WI38 (cell line): ENCODE data around the gene PLXNB1.

ENCODE experiments used
- H3K4me3 ChIP-seq: 2 replicates; pipeline ENCODE4 v1.5.1; 2011; ENCODE audit warnings: low read depth, mild to moderate bottlenecking, control low read depth, low read length
- CTCF ChIP-seq: IDR thresholded peaks from 2 replicates; pipeline ENCODE4 v1.5.1; 2012; ENCODE audit warnings: low read depth, mild to moderate bottlenecking, control low read depth, low read length

Gene PLXNB1

GRCh38 chr3:48370333-48370713, 59.6 kb downstream of the PLXNB1 start:
- TF ChIP-seq CTCF, result no peak
- H3K4me3 ChIP-seq, result no peak overlapping the region

- TF ChIP-seq CTCF, result no peak
- H3K4me3 ChIP-seq, result no peak overlapping the region
These were observed 60.1 kb downstream of the PLXNB1 start for GRCh38 chr3:48369693-48370332.

- no peak for TF ChIP-seq CTCF
- no peak overlapping the region for H3K4me3 ChIP-seq
These were observed 62.7 kb downstream of the PLXNB1 start for GRCh38 chr3:48367201-48367600.

- H3K4me3 ChIP-seq, result no peak overlapping the region
- TF ChIP-seq CTCF, result no peak
These were observed 65.0 kb downstream of the PLXNB1 start for GRCh38 chr3:48364840-48365239.

- H3K4me3 ChIP-seq, result no peak overlapping the region
- TF ChIP-seq CTCF, result no peak
These were observed 68.0 kb downstream of the PLXNB1 start for GRCh38 chr3:48361928-48362327.

- H3K4me3 ChIP-seq, result no peak overlapping the region
- TF ChIP-seq CTCF, result no peak
These were observed 73.5 kb downstream of the PLXNB1 start for GRCh38 chr3:48356419-48356818.

- H3K4me3 ChIP-seq, result no peak overlapping the region
- no peak for TF ChIP-seq CTCF
These were observed 75.9 kb downstream of the PLXNB1 start for GRCh38 chr3:48353987-48354386.
